Heart left ventricle (tissue), 13 donors: Measurements from ENCODE around the gene ACSM4.

ENCODE experiments used
- CTCF ChIP-seq, 12 donors: fragments of 200-600 bp; sonication (generic) in 4 of 12; IDR thresholded peaks; one replicate each; pipeline versions ENCODE4 v1.5.0 to v1.8.0; 2018 to 2022; ENCODE audit warnings: antibody characterized with exemption in 12 of 12, mild to moderate bottlenecking in 5 of 12
- POLR2A ChIP-seq, 2 donors: fragments of 450-650 bp; IDR thresholded peaks; one replicate each; pipeline ENCODE4 v1.6.1; 2017; ENCODE audit warnings: antibody characterized with exemption in 2 of 2, mild to moderate bottlenecking in 2 of 2, moderate library complexity in 2 of 2
- donor health status: ischemic (EF 13 %, LVEDD 7.1; RV severe dilation, severe dysfunction).
- donor health status: DM: no; HTN: yes; CAD: no.
- donor health status: DM: no; HTN: no; CAD: no.
- donor health status: ischemic (EF 25% LVEDD 6.9; RV normal size, moderate dysfunction).
- donor health status: ischemic (EF 25% LVEDD 5.7; RV mildly dilated, moderate dysfunction).
- donor health status: ischemic (EF 35%, LVEDD 5.7; RV mildly dilated, moderate dysfunction).
- donor health status: nonischemic (EF 11% LVEDD 7.7; RV severe dilation, severe dysfunction).
- donor health status: DM: yes; HTN: yes; CAD: no.
- donor health status: PGD.
- donor health status: ischemic (EF 29% LVEDD 5.4; RV normal size, mild dysfunction).
- donor health status: nonischemic (EF 23%, LVEDD 6.1; RV moderate dilation, normal function).

GRCh38 chr12:7354529-7354928, 50.7 kb downstream of the ACSM4 start:
- TF ChIP-seq CTCF (IDR thresholded peaks at IDR 0.05): no peak
- no peak for TF ChIP-seq POLR2A (IDR thresholded peaks at IDR 0.05)
